Natural killer cell (primary cell): ENCODE data around the gene GCNT2. TPM values are rescaled to one million over a fixed set of nuclear protein-coding genes. Genes with fewer than 3 reads are reported as not detected.
"Not testable (repeated sequence)": the region's sequence is repeated elsewhere in the genome, so short reads cannot be mapped to it uniquely, and the experiment has no call there.

Experiments used
- ATAC-seq, 3 donors: fragments of 150-1000 bp in 2 of 3; fragments of 200-7000 bp in 1 of 3; cut with Tn5 transposase; 1 replicate in 1 of 3; 2 replicates in 2 of 3; pipeline ENCODE4 v1.10.0; 2021; ENCODE audit warnings: mild to moderate bottlenecking in 2 of 3, moderate library complexity in 2 of 3
- DNase-seq, 2 donors: peaks; one replicate each; pipeline versions ENCODE4 v3.0.0 to v3.0.0-alpha.2; 2013 to 2021; ENCODE audit warnings: mixed read lengths in 1 of 2
- H3K27ac ChIP-seq: one replicate; pipeline ENCODE4 v1.5.1; 2013; ENCODE audit warnings: mild to moderate bottlenecking, low read length
- H3K27me3 ChIP-seq: one replicate; pipeline ENCODE4 v1.6.1; 2013; ENCODE audit warnings: low read length; ENCODE audit not compliant: control insufficient read depth, insufficient read depth
- H3K36me3 ChIP-seq: one replicate; pipeline ENCODE4 v1.6.1; 2013; ENCODE audit warnings: low read length; ENCODE audit not compliant: control insufficient read depth, insufficient read depth
- H3K4me1 ChIP-seq: one replicate; pipeline ENCODE4 v1.6.1; 2013; ENCODE audit warnings: low read length; ENCODE audit not compliant: control insufficient read depth, insufficient read depth
- H3K4me3 ChIP-seq: one replicate; pipeline ENCODE4 v1.5.1; 2013; ENCODE audit warnings: low read length
- H3K9me3 ChIP-seq: one replicate; pipeline ENCODE4 v1.6.1; 2013; ENCODE audit warnings: low read length; ENCODE audit not compliant: control insufficient read depth, insufficient read depth
- H3K27ac Mint-ChIP-seq, 2 donors: one replicate each; pipeline ENCODE4 v1.8.0; 2022; ENCODE audit warnings: mild to moderate bottlenecking in 2 of 2, mixed read lengths in 2 of 2, moderate library complexity in 1 of 2
- H3K27me3 Mint-ChIP-seq, 2 donors: one replicate each; pipeline ENCODE4 v1.8.0; 2022; ENCODE audit warnings: low read depth in 2 of 2, mixed read lengths in 2 of 2
- H3K36me3 Mint-ChIP-seq: one replicate; pipeline ENCODE4 v1.8.0; 2022; ENCODE audit warnings: mixed read lengths
- H3K4me1 Mint-ChIP-seq, 2 donors: one replicate each; pipeline ENCODE4 v1.8.0; 2022; ENCODE audit warnings: mixed read lengths in 2 of 2
- H3K4me3 Mint-ChIP-seq: one replicate; pipeline ENCODE4 v1.8.0; 2022; ENCODE audit warnings: mild to moderate bottlenecking, moderate library complexity, mixed read lengths
- H3K9me3 Mint-ChIP-seq, 2 donors: one replicate each; pipeline ENCODE4 v1.8.0; 2022; ENCODE audit warnings: mixed read lengths in 2 of 2
- CTCF ChIP-seq: fragments of 200-600 bp; IDR thresholded peaks from one replicate; pipeline ENCODE4 v1.8.0; 2022; ENCODE audit warnings: antibody characterized with exemption
- WGBS: methylation state at CpG from one replicate; pipeline ENCODE4 v1.1.7; 2013; ENCODE audit warnings: missing lambda C conversion rate; ENCODE audit not compliant: insufficient coverage; 5-methylcytosine and 5-hydroxymethylcytosine counted together
- intact Hi-C: fragments of 100-400 bp; cut with micrococcal nuclease; formaldehyde crosslinking; loops from one replicate; pipeline ENCODE4 v1.14.2; 2022
- total RNA-seq, 4 donors: library from RNA; stranded (reverse); fragments of 120-200 nt in 1 of 4; gene quantifications; one replicate each; pipeline versions ENCODE4 v1.2.3 to v1.2.4, GENCODE V29; 2013 to 2022

GCNT2 gene
- total RNA-seq, 3 donors from 2014 or later (not counting 1 experiment from before 2014, with no cell fraction given): 0.79 to 4.7 (median 0.80) TPM

- Histone ChIP-seq H3K4me3 (no peak overlapping the region), H3K27ac (no peak overlapping the region), H3K36me3 (no peaks in the 10 kb centered on the region), H3K9me3 (no peaks in the 10 kb centered on the region), H3K27me3 (no peaks in the 10 kb centered on the region), H3K4me1 (no peaks in the 10 kb centered on the region)
- no CpG with 5 or more reads among the region's 3 CpGs for WGBS
- no peak for ATAC-seq
- no peak for TF ChIP-seq CTCF
- H3K27ac Mint-ChIP-seq: no peak overlapping the region
- H3K4me3 Mint-ChIP-seq: no peak overlapping the region
- no peaks in the 10 kb centered on the region for H3K36me3 Mint-ChIP-seq
- no peaks in the 10 kb centered on the region for H3K4me1 Mint-ChIP-seq
- intact Hi-C loops: no loop called here
- DNase-seq: no peak
- no peaks in the 10 kb centered on the region for H3K9me3 Mint-ChIP-seq
- peaks cover 8 to 44% of the 10 kb centered on the region in 2 donors for H3K27me3 Mint-ChIP-seq
Measured at GRCh38 chr6:10484912-10485311, 36.2 kb upstream of the GCNT2 start.

- H3K27ac ChIP-seq: no peak overlapping the region
- no peak overlapping the region for H3K4me3 ChIP-seq
- ATAC-seq: no peak
- H3K9me3 Mint-ChIP-seq: no peaks in the 10 kb centered on the region
- no peaks in the 10 kb centered on the region for H3K4me1 ChIP-seq
- DNase-seq: no peak
- no peaks in the 10 kb centered on the region for H3K36me3 Mint-ChIP-seq
- peaks cover 8 to 45% of the 10 kb centered on the region in 2 donors for H3K27me3 Mint-ChIP-seq
- H3K27ac Mint-ChIP-seq: no peak overlapping the region
- no peaks in the 10 kb centered on the region for H3K9me3 ChIP-seq
- no peak for TF ChIP-seq CTCF
- intact Hi-C loops: no loop called here
- no peak overlapping the region for H3K4me3 Mint-ChIP-seq
- no peaks in the 10 kb centered on the region for H3K27me3 ChIP-seq
- H3K4me1 Mint-ChIP-seq: no peaks in the 10 kb centered on the region
- WGBS: 88% methylated on average over 7 of the region's 7 CpGs
- no peaks in the 10 kb centered on the region for H3K36me3 ChIP-seq
Measured at GRCh38 chr6:10485406-10485805, 35.7 kb upstream of the GCNT2 start.

GRCh38 chr6:10486215-10486614 lies 34.9 kb upstream of the GCNT2 start:
- Mint-ChIP-seq H3K4me1 (no peaks in the 10 kb centered on the region), H3K27ac (no peak overlapping the region), H3K4me3 (no peak overlapping the region), H3K27me3 (peaks cover 8 to 42% of the 10 kb centered on the region in 2 donors), H3K9me3 (no peaks in the 10 kb centered on the region), H3K36me3 (no peaks in the 10 kb centered on the region)
- ATAC-seq (no peak), DNase-seq (no peak)
- Histone ChIP-seq H3K4me1 (no peaks in the 10 kb centered on the region), H3K27me3 (no peaks in the 10 kb centered on the region), H3K9me3 (no peaks in the 10 kb centered on the region), H3K27ac (no peak overlapping the region), H3K4me3 (no peak overlapping the region), H3K36me3 (no peaks in the 10 kb centered on the region)
- no peak for TF ChIP-seq CTCF
- WGBS: 89% methylated on average over 4 of the region's 4 CpGs
- intact Hi-C loops: no loop called here

GRCh38 chr6:10486944-10487588 lies 34.1 kb upstream of the GCNT2 start:
- peaks cover 8 to 34% of the 10 kb centered on the region in 2 donors for H3K27me3 Mint-ChIP-seq

More at GRCh38 chr6:10486944-10487588, 34.1 kb upstream of the GCNT2 start:
- intact Hi-C loops, H3K9me3 ChIP-seq, H3K27me3 ChIP-seq, H3K4me3 Mint-ChIP-seq, H3K27ac Mint-ChIP-seq, H3K9me3 Mint-ChIP-seq, H3K4me1 Mint-ChIP-seq, H3K36me3 Mint-ChIP-seq, H3K4me3 ChIP-seq, H3K36me3 ChIP-seq, DNase-seq, H3K27ac ChIP-seq, ATAC-seq, H3K4me1 ChIP-seq: not testable (repeated sequence)
- WGBS: 85% methylated on average over 9 of the region's 9 CpGs
